IMR-90 (cell line): Measurements from ENCODE around the gene NT5DC2. TPM values are rescaled to one million over a fixed set of nuclear protein-coding genes. Genes with fewer than 3 reads are reported as not detected.

ENCODE experiments used
- ATAC-seq: fragments of 200-7000 bp; cut with Tn5 transposase; 2 replicates; pipeline ENCODE4 v1.9.1; 2020; ENCODE audit warnings: low read depth, mild to moderate bottlenecking, moderate library complexity
- BruUV-seq: library from RNA; stranded (reverse); fragments of 400-500 nt; replicated peaks from 2 replicates; lab custom pipeline; 2021; lab: Mats Ljungman, UMichigan
- CTCF ChIA-PET: fragments of 300-600 bp; formaldehyde crosslinking; extraction: SDS; loops from one replicate; lab custom pipeline; 2021; ENCODE audit warnings: antibody characterized with exemption; lab: Yijun Ruan, JAX
- POLR2A ChIA-PET: fragments of 300-600 bp; sonication (Branson Sonifier 250); formaldehyde crosslinking; loops from one replicate; lab custom pipeline; 2022; ENCODE audit warnings: antibody characterized with exemption; ENCODE audit not compliant: unreplicated experiment; lab: Charles Lee
- DNase-seq: peaks from one replicate; pipeline ENCODE4 v3.0.0; 2013
- H2AFZ ChIP-seq: replicated peaks from 2 replicates; pipeline ENCODE3; 2013; ENCODE audit warnings: low read length, mild to moderate bottlenecking; ENCODE audit not compliant: poor library complexity
- H2AK5ac ChIP-seq: 2 replicates; pipeline ENCODE4 v1.6.1; 2013; ENCODE audit warnings: low read depth, low read length, inconsistent platforms
- H2AK9ac ChIP-seq: replicated peaks from 2 replicates; pipeline ENCODE3; 2013; ENCODE audit warnings: mild to moderate bottlenecking, low read depth, low read length, moderate library complexity; ENCODE audit not compliant: poor library complexity
- H2BK120ac ChIP-seq: 2 replicates; pipeline ENCODE4 v1.6.1; 2013; ENCODE audit warnings: low read depth, low read length, inconsistent platforms
- H2BK15ac ChIP-seq: 3 replicates; pipeline ENCODE4 v1.6.1; 2013; ENCODE audit warnings: low read depth, low read length, inconsistent platforms
- H2BK20ac ChIP-seq: 2 replicates; pipeline ENCODE4 v1.6.1; 2013; ENCODE audit warnings: low read depth, mild to moderate bottlenecking, inconsistent platforms, low read length, moderate library complexity
- H2BK5ac ChIP-seq: 2 replicates; pipeline ENCODE4 v1.6.1; 2013; ENCODE audit warnings: mild to moderate bottlenecking, low read depth, low read length, inconsistent platforms; ENCODE audit not compliant: poor library complexity, severe bottlenecking
- H3K14ac ChIP-seq: replicated peaks from 2 replicates; pipeline ENCODE4 v1.6.1; 2013; ENCODE audit warnings: low read depth, low read length, inconsistent platforms
- H3K18ac ChIP-seq: 2 replicates; pipeline ENCODE4 v1.6.1; 2013; ENCODE audit warnings: low read depth, low read length, control low read depth
- H3K23ac ChIP-seq: 2 replicates; pipeline ENCODE4 v1.6.1; 2013; ENCODE audit warnings: low read depth, low read length, inconsistent platforms
- H3K27ac ChIP-seq: 2 replicates; pipeline ENCODE4 v1.5.1; 2013; ENCODE audit warnings: mild to moderate bottlenecking, control low read depth, low read length; ENCODE audit not compliant: insufficient read depth
- H3K27me3 ChIP-seq: 2 replicates; pipeline ENCODE4 v1.6.1; 2013; ENCODE audit warnings: low read length; ENCODE audit not compliant: control insufficient read depth, insufficient read depth
- H3K36me3 ChIP-seq: 2 replicates; pipeline ENCODE4 v1.6.1; 2013; ENCODE audit warnings: low read length, mixed read lengths; ENCODE audit not compliant: control insufficient read depth, insufficient read depth
- H3K4ac ChIP-seq: 2 replicates; pipeline ENCODE4 v1.6.1; 2013; ENCODE audit warnings: low read depth, low read length, inconsistent platforms
- H3K4me1 ChIP-seq: 2 replicates; pipeline ENCODE4 v1.6.1; 2013; ENCODE audit warnings: low read length, mixed read lengths; ENCODE audit not compliant: control insufficient read depth, insufficient read depth
- H3K4me2 ChIP-seq: 2 replicates; pipeline ENCODE4 v1.6.1; 2013; ENCODE audit warnings: low read depth, mild to moderate bottlenecking, control low read depth, low read length, moderate library complexity
- H3K4me3 ChIP-seq: 2 replicates; pipeline ENCODE4 v1.5.1; 2013; ENCODE audit warnings: low read depth, mild to moderate bottlenecking, control low read depth, low read length, moderate library complexity; ENCODE audit not compliant: insufficient read depth
- H3K56ac ChIP-seq: 2 replicates; pipeline ENCODE4 v1.6.1; 2013; ENCODE audit warnings: low read length, inconsistent platforms; ENCODE audit not compliant: insufficient read depth; ENCODE audit errors: extremely low read depth
- H3K79me1 ChIP-seq, 2 experiments: 2 replicates each; pipeline ENCODE4 v1.6.1; 2013; ENCODE audit warnings: low read length in 2 of 2, inconsistent platforms in 1 of 2, low read depth in 1 of 2
- H3K9ac ChIP-seq: 2 replicates; pipeline ENCODE4 v1.6.1; 2013; ENCODE audit warnings: low read depth, low read length, control low read depth
- H3K9me1 ChIP-seq: 2 replicates; pipeline ENCODE4 v1.6.1; 2013; ENCODE audit warnings: low read length, inconsistent platforms; ENCODE audit not compliant: insufficient read depth
- H3K9me3 ChIP-seq: 2 replicates; pipeline ENCODE4 v1.6.1; 2013; ENCODE audit warnings: low read length; ENCODE audit not compliant: control insufficient read depth, insufficient read depth
- H4K20me1 ChIP-seq: 2 replicates; pipeline ENCODE4 v1.6.1; 2013; ENCODE audit warnings: low read length, inconsistent platforms; ENCODE audit not compliant: insufficient read depth
- H4K5ac ChIP-seq: 2 replicates; pipeline ENCODE4 v1.6.1; 2013; ENCODE audit warnings: mild to moderate bottlenecking, low read depth, low read length, control low read depth
- H4K8ac ChIP-seq, 2 experiments: 2 replicates each; pipeline ENCODE4 v1.6.1; 2013; ENCODE audit warnings: low read depth in 2 of 2, low read length in 2 of 2, control low read depth in 1 of 2, inconsistent platforms in 1 of 2
- H4K91ac ChIP-seq: 2 replicates; pipeline ENCODE4 v1.6.1; 2013; ENCODE audit warnings: low read depth, low read length, inconsistent platforms; ENCODE audit not compliant: insufficient read depth
- RCOR1 ChIP-seq: IDR thresholded peaks from 2 replicates; pipeline ENCODE4 v1.6.1; 2012; ENCODE audit warnings: mild to moderate bottlenecking, low read length, improper control_type of control experiment; ENCODE audit not compliant: insufficient replicate concordance
- WGBS, 2 experiments: methylation state at CpG; one replicate each; pipeline versions ENCODE4 v1.1.5 to v1.1.7; 2013; ENCODE audit warnings: missing lambda C conversion rate in 2 of 2; ENCODE audit not compliant: insufficient read length in 1 of 2; ENCODE audit errors: extremely low coverage in 2 of 2; 5-methylcytosine and 5-hydroxymethylcytosine counted together
- dilution Hi-C: fragments of 300-500 bp; cut with HindIII; formaldehyde crosslinking; loops from one replicate; pipeline ENCODE4 v1.14.3; 2018; ENCODE audit warnings: low sequenced_read_pairs; ENCODE audit not compliant: unreplicated experiment
- in situ Hi-C: fragments of 300-500 bp; cut with MboI; formaldehyde crosslinking; loops from 3 replicates; pipeline ENCODE4 v1.14.3; 2019; ENCODE audit warnings: low sequenced_read_pairs, inconsistent platforms, mixed read lengths
- intact Hi-C: fragments of 100-400 bp; cut with micrococcal nuclease; formaldehyde crosslinking; loops from 2 replicates; pipeline ENCODE4 v1.10.0; 2022
- polyA plus RNA-seq, 3 experiments: library from polyadenylated mRNA; depleted of rRNA; stranded (reverse); fragments of >200 nt; gene quantifications; 2 replicates each; pipeline ENCODE4 v1.2.3, GENCODE V29; 2012; ENCODE audit warnings: low replicate concordance in 1 of 3
- total RNA-seq: library from RNA; depleted of rRNA; stranded (reverse); fragments of >200 nt; gene quantifications from 2 replicates; pipeline ENCODE4 v1.2.3, GENCODE V29; 2012
- TF ChIP-seq, protein P1 (sequence below): fragments of 150-350 bp; IDR thresholded peaks from 2 replicates; pipeline ENCODE4 v1.6.1; 2016; ENCODE audit warnings: low read depth, mild to moderate bottlenecking, low read length, moderate library complexity, borderline replicate concordance

Gene NT5DC2
- total and polyA plus RNA-seq, 2 of the 4 experiments (the other 2 are of a cell fraction) = 161 to 200 TPM

- no peak overlapping the region for H3K23ac ChIP-seq
- dilution Hi-C loops (no loop called here), in situ Hi-C loops (no loop called here), intact Hi-C loops (no loop called here)
- POLR2A ChIA-PET = no interaction called here
- no peak overlapping the region for H4K8ac ChIP-seq
- no peak overlapping the region for H2AK5ac ChIP-seq
- CTCF ChIA-PET = no interaction called here
- TF ChIP-seq, protein P1, sequence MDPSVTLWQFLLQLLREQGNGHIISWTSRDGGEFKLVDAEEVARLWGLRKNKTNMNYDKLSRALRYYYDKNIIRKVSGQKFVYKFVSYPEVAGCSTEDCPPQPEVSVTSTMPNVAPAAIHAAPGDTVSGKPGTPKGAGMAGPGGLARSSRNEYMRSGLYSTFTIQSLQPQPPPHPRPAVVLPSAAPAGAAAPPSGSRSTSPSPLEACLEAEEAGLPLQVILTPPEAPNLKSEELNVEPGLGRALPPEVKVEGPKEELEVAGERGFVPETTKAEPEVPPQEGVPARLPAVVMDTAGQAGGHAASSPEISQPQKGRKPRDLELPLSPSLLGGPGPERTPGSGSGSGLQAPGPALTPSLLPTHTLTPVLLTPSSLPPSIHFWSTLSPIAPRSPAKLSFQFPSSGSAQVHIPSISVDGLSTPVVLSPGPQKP = no peak
- no peak for TF ChIP-seq RCOR1
- peaks cover 12% of the 10 kb centered on the region; the same call in 1 of the 2 replicates for H4K20me1 ChIP-seq
- DNase-seq (no peak), ATAC-seq (no peak)
- H3K4me2 ChIP-seq = no peak overlapping the region
- H2BK120ac ChIP-seq = no peak overlapping the region
- H2BK15ac ChIP-seq = no peak overlapping the region
- TSS peak; percentile 74 for BruUV-seq
- H3K14ac ChIP-seq = no peak overlapping the region
- H2AFZ ChIP-seq = no peak overlapping the region
- H3K18ac ChIP-seq = no peak overlapping the region
- no peaks in the 10 kb centered on the region for H3K9me3 ChIP-seq
- H3K27me3 ChIP-seq = no peaks in the 10 kb centered on the region
- no peak overlapping the region for H4K91ac ChIP-seq
- H2BK5ac ChIP-seq = no peak overlapping the region
- H3K4ac ChIP-seq = no peak overlapping the region
- peaks cover 4% of the 10 kb centered on the region; the same call in 1 of the 2 replicates for H3K4me1 ChIP-seq
- H2AK9ac ChIP-seq = no peak overlapping the region
- H3K79me1 ChIP-seq = peaks cover 0 to 15% of the 10 kb centered on the region in 2 experiments; a peak in 2 of 4 replicates
- H2BK20ac ChIP-seq = no peak overlapping the region
- no peak overlapping the region for H3K9ac ChIP-seq
- WGBS, 2 experiments = 95% methylated on average over 18 of the region's 21 CpGs; no CpG with 5 or more reads in 1 of the 2 experiments
- no peak overlapping the region for H3K27ac ChIP-seq
- H3K36me3 ChIP-seq = peaks cover 61% of the 10 kb centered on the region
- no peak overlapping the region for H3K4me3 ChIP-seq
- no peak overlapping the region for H3K56ac ChIP-seq
- H3K9me1 ChIP-seq = peaks cover 6% of the 10 kb centered on the region; the same call in 1 of the 2 replicates
- H4K5ac ChIP-seq = no peak overlapping the region
Observed at GRCh38 chr3:52492059-52492458, 41.6 kb downstream of the NT5DC2 start.
